Testis (tissue), 2 donors: ENCODE data around the gene SARS1.

Source experiments
- POLR2A ChIP-seq: fragments of 450-650 bp; IDR thresholded peaks from one replicate; pipeline ENCODE4 v1.6.1; 2017; ENCODE audit warnings: antibody characterized with exemption, mild to moderate bottlenecking, moderate library complexity
- TF ChIP-seq, protein P1 (sequence below), 3 experiments: fragments of 450-650 bp in 2 of 3; fragments of 200-600 bp in 1 of 3; sonication (generic) in 1 of 3; IDR thresholded peaks; one replicate each; pipeline ENCODE4 v1.5.1; 2016 to 2019; ENCODE audit warnings: antibody characterized with exemption in 3 of 3, mild to moderate bottlenecking in 2 of 3, moderate library complexity in 1 of 3

DNA sequence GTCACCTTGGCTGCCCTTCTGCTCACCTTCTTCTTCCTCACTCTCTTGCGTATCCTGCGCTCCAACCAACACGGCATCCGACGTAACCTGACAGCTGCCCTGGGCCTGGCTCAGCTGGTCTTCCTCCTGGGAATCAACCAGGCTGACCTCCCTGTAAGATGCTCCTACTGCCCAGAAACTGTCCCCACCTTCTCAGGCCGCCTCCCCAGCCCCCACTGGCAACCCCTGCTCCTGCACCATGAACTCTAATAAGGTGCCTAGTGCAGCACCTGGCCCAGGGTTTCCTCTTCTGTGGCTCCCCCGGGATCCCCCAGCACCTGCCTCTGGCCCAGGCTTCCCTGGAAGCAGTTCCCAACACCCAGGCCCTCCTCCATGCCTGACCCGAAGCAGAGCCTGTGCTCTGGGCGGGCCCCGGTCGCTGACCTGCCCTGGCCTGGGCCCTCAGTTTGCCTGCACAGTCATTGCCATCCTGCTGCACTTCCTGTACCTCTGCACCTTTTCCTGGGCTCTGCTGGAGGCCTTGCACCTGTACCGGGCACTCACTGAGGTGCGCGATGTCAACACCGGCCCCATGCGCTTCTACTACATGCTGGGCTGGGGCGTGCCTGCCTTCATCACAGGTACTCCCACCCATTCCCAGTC lies 56.4 kb downstream of the SARS1 start:
- TF ChIP-seq POLR2A, result no peak
- TF ChIP-seq, protein P1, sequence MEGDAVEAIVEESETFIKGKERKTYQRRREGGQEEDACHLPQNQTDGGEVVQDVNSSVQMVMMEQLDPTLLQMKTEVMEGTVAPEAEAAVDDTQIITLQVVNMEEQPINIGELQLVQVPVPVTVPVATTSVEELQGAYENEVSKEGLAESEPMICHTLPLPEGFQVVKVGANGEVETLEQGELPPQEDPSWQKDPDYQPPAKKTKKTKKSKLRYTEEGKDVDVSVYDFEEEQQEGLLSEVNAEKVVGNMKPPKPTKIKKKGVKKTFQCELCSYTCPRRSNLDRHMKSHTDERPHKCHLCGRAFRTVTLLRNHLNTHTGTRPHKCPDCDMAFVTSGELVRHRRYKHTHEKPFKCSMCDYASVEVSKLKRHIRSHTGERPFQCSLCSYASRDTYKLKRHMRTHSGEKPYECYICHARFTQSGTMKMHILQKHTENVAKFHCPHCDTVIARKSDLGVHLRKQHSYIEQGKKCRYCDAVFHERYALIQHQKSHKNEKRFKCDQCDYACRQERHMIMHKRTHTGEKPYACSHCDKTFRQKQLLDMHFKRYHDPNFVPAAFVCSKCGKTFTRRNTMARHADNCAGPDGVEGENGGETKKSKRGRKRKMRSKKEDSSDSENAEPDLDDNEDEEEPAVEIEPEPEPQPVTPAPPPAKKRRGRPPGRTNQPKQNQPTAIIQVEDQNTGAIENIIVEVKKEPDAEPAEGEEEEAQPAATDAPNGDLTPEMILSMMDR (IDR thresholded peaks at IDR 0.05), result no peak
